Stomach (tissue), 9 donors: ENCODE results near the gene KANK4. TPM values are rescaled to one million over a fixed set of nuclear protein-coding genes. Genes with fewer than 3 reads are reported as not detected.
A peak's percentile ranks its signal among the peaks of the same experiment; 100 is the strongest.

Source experiments
- DNase-seq, 2 donors: peaks; one replicate each; pipeline versions ENCODE4 v3.0.0 to v3.0.0-alpha.2; 2013 to 2019
- H3K27ac ChIP-seq, 5 donors: fragments of 200-600 bp in 4 of 5; sonication (generic) in 4 of 5; one replicate each; pipeline ENCODE4 v1.5.1; 2013 to 2019; ENCODE audit warnings: mild to moderate bottlenecking in 1 of 5, moderate library complexity in 1 of 5
- H3K27me3 ChIP-seq, 3 donors: fragments of 200-600 bp; sonication (generic); one replicate each; pipeline ENCODE4 v1.5.1; 2017 to 2019; ENCODE audit warnings: mixed run types in 1 of 3
- H3K36me3 ChIP-seq, 4 donors: fragments of 200-600 bp; sonication (generic); 1 replicate in 3 of 4; 2 replicates in 1 of 4; pipeline ENCODE4 v1.5.1; 2016 to 2019
- H3K4me1 ChIP-seq, 4 donors: fragments of 200-600 bp; sonication (generic); one replicate each; pipeline ENCODE4 v1.5.1; 2016 to 2019
- H3K4me3 ChIP-seq, 4 donors: fragments of 200-600 bp; sonication (generic) in 3 of 4; one replicate each; pipeline ENCODE4 v1.5.1; 2016 to 2019; ENCODE audit warnings: mild to moderate bottlenecking in 1 of 4
- H3K9me3 ChIP-seq, 4 donors: fragments of 200-600 bp; sonication (generic); one replicate each; pipeline ENCODE4 v1.5.1; 2016 to 2019
- EP300 ChIP-seq: sonication (generic); formaldehyde crosslinking; IDR thresholded peaks from one replicate; pipeline ENCODE4 v1.6.1; 2017; ENCODE audit warnings: antibody characterized with exemption
- POLR2A ChIP-seq, 4 donors: fragments of 450-650 bp; IDR thresholded peaks; one replicate each; pipeline ENCODE4 v1.6.1; 2016; ENCODE audit warnings: antibody characterized with exemption in 4 of 4, control low read depth in 2 of 4, mild to moderate bottlenecking in 1 of 4, moderate library complexity in 1 of 4
- POLR2AphosphoS5 ChIP-seq, 3 donors: sonication (generic); formaldehyde crosslinking; IDR thresholded peaks; one replicate each; pipeline ENCODE4 v1.6.1; 2016; ENCODE audit warnings: antibody characterized with exemption in 3 of 3
- WGBS, 5 donors: extraction: QIAGEN DNeasy Blood & Tissue Kit in 3 of 5; methylation state at CpG; one replicate each; pipeline versions ENCODE4 v1.1.5 to v1.1.7; 2013 to 2018; 5-methylcytosine and 5-hydroxymethylcytosine counted together
- intact Hi-C: fragments of 100-400 bp; cut with DNase I; formaldehyde crosslinking; loops from one replicate; pipeline ENCODE4 v1.15.1; 2023; ENCODE audit warnings: low total_unique reads
- polyA plus RNA-seq, 3 donors: library from polyadenylated mRNA; stranded (reverse); fragments of 200-250 nt; gene quantifications; one replicate each; pipeline ENCODE4 v1.2.3, GENCODE V29; 2013
- total RNA-seq, 5 donors: library from RNA; depleted of rRNA; stranded (reverse); fragments of >200 nt; gene quantifications; one replicate each; pipeline versions ENCODE4 v1.1.0 to v1.2.3, GENCODE V29; 2014 to 2016
- TF ChIP-seq, protein P1 (sequence below), 7 experiments: fragments of 450-650 bp in 4 of 7; fragments of 200-600 bp in 3 of 7; sonication (generic) in 3 of 7; IDR thresholded peaks; one replicate each; pipeline ENCODE4 v1.5.1; 2016 to 2019; ENCODE audit warnings: antibody characterized with exemption in 7 of 7, control low read depth in 2 of 7, mild to moderate bottlenecking in 1 of 7
- donor health status: healthy with polysubstance abuse.
- donor health status: Bipolar disorder and iron deficiency.
- donor health status: healthy.

KANK4 gene
- total and polyA plus RNA-seq, 8 donors, result 0.31 to 3.9 (median 2.0) TPM; not detected in 2

DNA sequence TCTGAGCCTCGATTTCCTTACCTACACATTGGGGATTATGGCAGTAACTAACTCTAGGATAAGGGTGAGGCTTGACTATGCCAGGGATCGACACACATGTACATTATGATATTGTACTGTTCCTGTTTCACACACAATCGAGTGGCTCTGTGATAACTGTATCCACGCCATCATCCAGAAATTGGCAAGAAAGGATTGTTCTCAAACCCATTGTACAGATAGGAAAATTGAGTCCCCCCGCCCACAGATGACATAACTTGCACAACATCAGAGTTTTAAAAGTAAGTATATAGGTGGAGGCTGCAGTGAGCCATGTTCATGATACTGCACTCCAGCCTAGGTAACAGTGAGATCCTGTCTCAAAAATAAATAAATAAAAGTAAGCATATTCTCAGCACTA lies 3.8 kb downstream of the KANK4 start:
- WGBS, 5 donors, result 87 to 90% (median 88%) methylated on average over 5 of the region's 5 CpGs
- no peak overlapping the region for H3K4me3 ChIP-seq
- DNase-seq, result no peak
- no peaks in the 10 kb centered on the region for H3K36me3 ChIP-seq
- no peak for TF ChIP-seq POLR2AphosphoS5 (IDR thresholded peaks at IDR 0.05)
- TF ChIP-seq, protein P1, sequence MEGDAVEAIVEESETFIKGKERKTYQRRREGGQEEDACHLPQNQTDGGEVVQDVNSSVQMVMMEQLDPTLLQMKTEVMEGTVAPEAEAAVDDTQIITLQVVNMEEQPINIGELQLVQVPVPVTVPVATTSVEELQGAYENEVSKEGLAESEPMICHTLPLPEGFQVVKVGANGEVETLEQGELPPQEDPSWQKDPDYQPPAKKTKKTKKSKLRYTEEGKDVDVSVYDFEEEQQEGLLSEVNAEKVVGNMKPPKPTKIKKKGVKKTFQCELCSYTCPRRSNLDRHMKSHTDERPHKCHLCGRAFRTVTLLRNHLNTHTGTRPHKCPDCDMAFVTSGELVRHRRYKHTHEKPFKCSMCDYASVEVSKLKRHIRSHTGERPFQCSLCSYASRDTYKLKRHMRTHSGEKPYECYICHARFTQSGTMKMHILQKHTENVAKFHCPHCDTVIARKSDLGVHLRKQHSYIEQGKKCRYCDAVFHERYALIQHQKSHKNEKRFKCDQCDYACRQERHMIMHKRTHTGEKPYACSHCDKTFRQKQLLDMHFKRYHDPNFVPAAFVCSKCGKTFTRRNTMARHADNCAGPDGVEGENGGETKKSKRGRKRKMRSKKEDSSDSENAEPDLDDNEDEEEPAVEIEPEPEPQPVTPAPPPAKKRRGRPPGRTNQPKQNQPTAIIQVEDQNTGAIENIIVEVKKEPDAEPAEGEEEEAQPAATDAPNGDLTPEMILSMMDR (IDR thresholded peaks at IDR 0.05), result no peak
- TF ChIP-seq POLR2A (IDR thresholded peaks at IDR 0.05), result no peak
- TF ChIP-seq EP300, result no peak
- intact Hi-C loops, result no loop called here
- H3K27ac ChIP-seq, result no peak overlapping the region
- H3K4me1 ChIP-seq, result peaks cover 10 to 17% (median 14%) of the 10 kb centered on the region in 4 donors
- H3K9me3 ChIP-seq, result no peaks in the 10 kb centered on the region
- H3K27me3 ChIP-seq, result peaks cover 0 to 38% (median 12%) of the 10 kb centered on the region in 3 donors

DNA sequence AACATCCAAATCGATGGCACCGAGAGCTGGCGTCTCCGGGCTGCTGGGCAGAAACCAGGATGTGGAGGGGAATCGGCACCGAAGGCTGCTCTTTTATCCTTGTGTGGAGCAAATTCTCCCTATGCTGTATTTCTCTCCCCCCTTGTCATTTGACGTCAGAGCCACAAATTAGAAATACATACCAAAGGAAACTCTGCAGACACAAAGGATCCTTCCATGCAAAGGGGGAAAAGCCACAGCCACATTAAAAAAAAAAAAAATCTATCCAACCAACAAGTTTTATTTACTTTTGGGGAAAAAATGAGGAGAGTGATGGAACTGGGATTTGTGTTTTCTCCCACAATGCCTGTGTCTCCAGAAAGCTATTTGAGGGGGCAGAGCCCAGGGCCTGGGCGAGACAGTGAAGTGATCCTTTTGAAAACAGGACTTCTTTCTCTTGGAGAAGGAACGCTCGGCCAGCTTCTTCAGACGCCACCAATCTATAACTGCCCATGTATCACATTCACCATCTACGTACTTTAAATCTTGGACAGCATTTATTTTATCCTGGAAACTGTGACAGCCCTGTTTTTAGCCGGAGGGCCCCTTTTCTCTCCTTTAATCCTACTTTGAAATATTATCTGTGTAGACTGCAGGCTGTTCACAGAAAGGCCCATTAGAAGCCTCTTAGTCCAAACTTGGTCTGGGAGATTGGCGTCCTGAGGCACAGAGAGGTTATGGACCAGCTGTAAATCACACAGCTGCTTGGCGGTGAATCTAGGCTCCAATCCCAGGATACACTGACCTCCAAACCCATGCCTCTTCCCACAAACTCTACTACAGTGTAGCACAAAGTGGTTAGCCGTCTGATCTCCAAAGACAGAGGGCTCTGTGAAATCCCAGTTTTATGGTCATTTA lies 4.5 kb downstream of the KANK4 start:
- Histone ChIP-seq H3K36me3 (no peaks in the 10 kb centered on the region), H3K27ac (no peak overlapping the region), H3K27me3 (peaks cover 0 to 32% (median 12%) of the 10 kb centered on the region in 3 donors), H3K4me3 (no peak overlapping the region), H3K9me3 (no peaks in the 10 kb centered on the region), H3K4me1 (peaks cover 10 to 17% (median 14%) of the 10 kb centered on the region in 4 donors)
- TF ChIP-seq EP300 (no peak), POLR2AphosphoS5 (IDR thresholded peaks at IDR 0.05) (no peak)
- DNase-seq, result peak in 1 of 2 donors; percentile 39
- WGBS, 5 donors, result 76 to 91% (median 86%) methylated on average over 16 of the region's 16 CpGs
- intact Hi-C loops, result no loop called here

DNA sequence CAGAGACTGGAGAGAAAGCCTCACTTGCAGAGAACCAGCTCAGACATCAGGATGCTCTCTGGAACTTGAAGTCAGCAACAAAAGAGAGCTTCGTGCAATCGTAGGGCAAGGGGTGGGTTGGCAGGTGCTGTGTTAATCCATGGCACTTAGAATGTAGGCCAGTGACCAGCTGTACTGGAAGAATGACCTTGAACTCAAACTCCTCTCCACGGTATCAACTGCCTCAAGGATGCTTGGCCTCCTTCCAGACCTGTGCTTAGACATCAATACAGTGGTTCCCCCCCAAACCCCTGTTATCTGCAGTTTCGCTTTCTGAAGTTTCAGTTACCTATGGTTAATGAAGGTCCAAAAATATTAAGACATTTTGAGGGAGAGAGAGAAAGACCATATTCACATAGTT lies 6.5 kb downstream of the KANK4 start:
- intact Hi-C loops, result no loop called here
- TF ChIP-seq POLR2A (IDR thresholded peaks at IDR 0.05), result no peak
- TF ChIP-seq, protein P1 (IDR thresholded peaks at IDR 0.05), result no peak
- TF ChIP-seq EP300, result no peak
- no peak for TF ChIP-seq POLR2AphosphoS5 (IDR thresholded peaks at IDR 0.05)
- H3K27me3 ChIP-seq, result peaks cover 0 to 11% (median 0%) of the 10 kb centered on the region in 3 donors
- no peaks in the 10 kb centered on the region for H3K9me3 ChIP-seq
- no peak for DNase-seq
- no peaks in the 10 kb centered on the region for H3K4me1 ChIP-seq
- H3K27ac ChIP-seq, result no peak overlapping the region
- 64 to 73% (median 68%) methylated on average over 4 of the region's 4 CpGs for WGBS, 5 donors
- H3K36me3 ChIP-seq, result no peaks in the 10 kb centered on the region
- H3K4me3 ChIP-seq, result no peak overlapping the region

DNA sequence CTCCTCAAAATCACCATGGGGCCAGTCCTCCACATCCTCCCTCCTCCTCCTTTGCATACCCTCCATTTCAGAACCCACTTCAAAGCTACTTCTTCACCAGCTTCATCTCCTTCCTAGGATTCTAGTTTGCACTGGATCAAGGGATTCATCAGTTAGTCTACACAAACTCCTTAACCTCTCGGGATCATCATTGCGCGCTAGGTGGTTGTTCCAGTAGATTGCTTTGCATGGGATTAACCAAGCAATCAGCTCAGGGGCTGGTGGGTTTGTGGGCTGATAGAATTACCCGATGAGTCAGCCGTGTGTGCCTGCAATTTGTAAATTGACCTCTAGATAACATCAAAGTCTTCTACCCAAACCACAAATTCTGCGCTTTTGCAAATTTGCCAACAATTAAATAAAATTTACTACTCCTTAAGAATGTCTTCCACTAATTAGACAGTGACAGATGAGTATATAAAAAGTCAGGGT lies 7.7 kb downstream of the KANK4 start:
- Histone ChIP-seq H3K9me3 (no peaks in the 10 kb centered on the region), H3K4me3 (no peak overlapping the region), H3K27me3 (peaks cover 0 to 3% (median 0%) of the 10 kb centered on the region in 3 donors), H3K27ac (no peak overlapping the region), H3K4me1 (no peaks in the 10 kb centered on the region), H3K36me3 (no peaks in the 10 kb centered on the region)
- TF ChIP-seq POLR2AphosphoS5 (IDR thresholded peaks at IDR 0.05) (no peak), POLR2A (IDR thresholded peaks at IDR 0.05) (no peak), EP300 (no peak)
- TF ChIP-seq, protein P1 (IDR thresholded peaks at IDR 0.05), result no peak
- 74 to 84% (median 79%) methylated on average over 6 of the region's 6 CpGs for WGBS, 5 donors
- intact Hi-C loops, result no loop called here
- DNase-seq, result no peak
